ENCODE data around the gene NT5C1B.

Gene NT5C1B

DNA sequence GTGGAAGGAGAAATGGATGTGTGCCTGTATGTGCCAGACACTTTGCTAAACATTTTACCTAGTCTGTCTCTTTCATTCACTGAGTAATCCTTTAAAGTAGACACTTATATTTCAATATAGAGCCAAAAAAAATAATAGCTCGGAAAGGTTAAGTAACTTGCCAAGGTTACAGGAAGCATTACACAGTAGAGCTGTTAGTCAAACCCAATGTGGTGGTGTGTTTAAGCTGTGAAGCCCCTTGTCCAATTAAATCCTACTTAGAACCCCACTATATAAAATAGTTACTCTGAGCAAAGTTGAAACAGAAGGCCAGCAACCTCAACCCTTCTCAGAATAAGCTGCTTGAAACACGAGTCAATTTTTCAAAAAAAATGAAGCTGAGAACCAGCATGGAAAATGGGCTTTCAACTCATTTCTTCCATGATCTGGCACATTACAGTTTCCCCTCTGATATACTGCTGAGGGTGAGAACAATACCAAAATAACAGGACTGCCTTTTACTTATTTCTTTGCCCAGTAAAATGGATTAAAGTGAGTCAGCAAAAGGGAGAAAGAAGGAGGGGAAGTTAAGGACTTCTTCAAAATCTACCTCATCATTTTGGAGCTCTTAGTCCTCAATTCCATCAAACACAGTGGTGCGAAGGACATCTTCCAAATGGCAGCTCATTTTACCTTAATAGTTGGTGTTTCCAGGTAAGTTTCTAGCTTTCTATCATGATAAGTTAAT lies 36.9 kb downstream of the NT5C1B start:
- no peak overlapping the region for H3K27ac ChIP-seq (replicated peaks)
- no peak for DNase-seq (ENCODE audit: low read depth in 1 of 2, low spot score in 1 of 2)
- H3K27me3 ChIP-seq (ENCODE audit: insufficient read depth, poor library complexity, severe bottlenecking), result no peaks in the 10 kb centered on the region
- TF ChIP-seq GABPA (IDR thresholded peaks at IDR 0.05; ENCODE audit: low read depth) (no peak), SPI1 (IDR thresholded peaks at IDR 0.05; ENCODE audit: borderline replicate concordance, low read depth) (no peak; the same call in 1 of the 2 replicates), POLR2AphosphoS5 (IDR thresholded peaks at IDR 0.05; ENCODE audit: low read depth) (no peak)
- TF ChIP-seq, protein P1, sequence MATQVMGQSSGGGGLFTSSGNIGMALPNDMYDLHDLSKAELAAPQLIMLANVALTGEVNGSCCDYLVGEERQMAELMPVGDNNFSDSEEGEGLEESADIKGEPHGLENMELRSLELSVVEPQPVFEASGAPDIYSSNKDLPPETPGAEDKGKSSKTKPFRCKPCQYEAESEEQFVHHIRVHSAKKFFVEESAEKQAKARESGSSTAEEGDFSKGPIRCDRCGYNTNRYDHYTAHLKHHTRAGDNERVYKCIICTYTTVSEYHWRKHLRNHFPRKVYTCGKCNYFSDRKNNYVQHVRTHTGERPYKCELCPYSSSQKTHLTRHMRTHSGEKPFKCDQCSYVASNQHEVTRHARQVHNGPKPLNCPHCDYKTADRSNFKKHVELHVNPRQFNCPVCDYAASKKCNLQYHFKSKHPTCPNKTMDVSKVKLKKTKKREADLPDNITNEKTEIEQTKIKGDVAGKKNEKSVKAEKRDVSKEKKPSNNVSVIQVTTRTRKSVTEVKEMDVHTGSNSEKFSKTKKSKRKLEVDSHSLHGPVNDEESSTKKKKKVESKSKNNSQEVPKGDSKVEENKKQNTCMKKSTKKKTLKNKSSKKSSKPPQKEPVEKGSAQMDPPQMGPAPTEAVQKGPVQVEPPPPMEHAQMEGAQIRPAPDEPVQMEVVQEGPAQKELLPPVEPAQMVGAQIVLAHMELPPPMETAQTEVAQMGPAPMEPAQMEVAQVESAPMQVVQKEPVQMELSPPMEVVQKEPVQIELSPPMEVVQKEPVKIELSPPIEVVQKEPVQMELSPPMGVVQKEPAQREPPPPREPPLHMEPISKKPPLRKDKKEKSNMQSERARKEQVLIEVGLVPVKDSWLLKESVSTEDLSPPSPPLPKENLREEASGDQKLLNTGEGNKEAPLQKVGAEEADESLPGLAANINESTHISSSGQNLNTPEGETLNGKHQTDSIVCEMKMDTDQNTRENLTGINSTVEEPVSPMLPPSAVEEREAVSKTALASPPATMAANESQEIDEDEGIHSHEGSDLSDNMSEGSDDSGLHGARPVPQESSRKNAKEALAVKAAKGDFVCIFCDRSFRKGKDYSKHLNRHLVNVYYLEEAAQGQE (IDR thresholded peaks at IDR 0.05; ENCODE audit: insufficient replicate concordance, low read depth), result no peak
- TF ChIP-seq, protein P2, sequence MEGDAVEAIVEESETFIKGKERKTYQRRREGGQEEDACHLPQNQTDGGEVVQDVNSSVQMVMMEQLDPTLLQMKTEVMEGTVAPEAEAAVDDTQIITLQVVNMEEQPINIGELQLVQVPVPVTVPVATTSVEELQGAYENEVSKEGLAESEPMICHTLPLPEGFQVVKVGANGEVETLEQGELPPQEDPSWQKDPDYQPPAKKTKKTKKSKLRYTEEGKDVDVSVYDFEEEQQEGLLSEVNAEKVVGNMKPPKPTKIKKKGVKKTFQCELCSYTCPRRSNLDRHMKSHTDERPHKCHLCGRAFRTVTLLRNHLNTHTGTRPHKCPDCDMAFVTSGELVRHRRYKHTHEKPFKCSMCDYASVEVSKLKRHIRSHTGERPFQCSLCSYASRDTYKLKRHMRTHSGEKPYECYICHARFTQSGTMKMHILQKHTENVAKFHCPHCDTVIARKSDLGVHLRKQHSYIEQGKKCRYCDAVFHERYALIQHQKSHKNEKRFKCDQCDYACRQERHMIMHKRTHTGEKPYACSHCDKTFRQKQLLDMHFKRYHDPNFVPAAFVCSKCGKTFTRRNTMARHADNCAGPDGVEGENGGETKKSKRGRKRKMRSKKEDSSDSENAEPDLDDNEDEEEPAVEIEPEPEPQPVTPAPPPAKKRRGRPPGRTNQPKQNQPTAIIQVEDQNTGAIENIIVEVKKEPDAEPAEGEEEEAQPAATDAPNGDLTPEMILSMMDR (IDR thresholded peaks at IDR 0.05; ENCODE audit: insufficient read depth, low read length), result no peak
- no peak overlapping the region for H3K4me3 ChIP-seq (replicated peaks; ENCODE audit: insufficient read depth, low read length)

DNA sequence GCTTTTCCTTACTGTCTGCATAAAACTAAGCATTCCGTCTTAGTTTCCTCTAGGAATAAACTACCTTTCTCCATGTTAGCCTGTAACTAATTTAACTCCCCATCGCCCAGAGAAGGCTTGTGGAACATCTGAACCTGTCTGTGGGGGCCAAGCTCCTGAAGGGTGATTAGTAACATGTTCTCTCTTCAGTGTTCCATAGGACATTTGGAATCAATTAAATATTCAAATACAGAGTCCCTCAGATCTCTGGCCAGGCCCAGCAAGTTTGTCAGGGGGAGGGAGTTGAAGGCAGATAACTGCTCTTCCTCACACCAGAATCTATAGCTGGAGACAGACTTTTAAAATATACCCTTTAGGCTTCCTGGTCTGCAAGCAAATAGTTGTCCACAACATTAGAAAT lies 37.7 kb downstream of the NT5C1B start:
- no peak for TF ChIP-seq POLR2AphosphoS5 (IDR thresholded peaks at IDR 0.05; ENCODE audit: low read depth)
- TF ChIP-seq GABPA (IDR thresholded peaks at IDR 0.05; ENCODE audit: low read depth), result no peak
- TF ChIP-seq, protein P1 (IDR thresholded peaks at IDR 0.05; ENCODE audit: insufficient replicate concordance, low read depth), result no peak
- TF ChIP-seq SPI1 (IDR thresholded peaks at IDR 0.05; ENCODE audit: borderline replicate concordance, low read depth), result no peak
- TF ChIP-seq, protein P2 (IDR thresholded peaks at IDR 0.05; ENCODE audit: insufficient read depth, low read length), result no peak

DNA sequence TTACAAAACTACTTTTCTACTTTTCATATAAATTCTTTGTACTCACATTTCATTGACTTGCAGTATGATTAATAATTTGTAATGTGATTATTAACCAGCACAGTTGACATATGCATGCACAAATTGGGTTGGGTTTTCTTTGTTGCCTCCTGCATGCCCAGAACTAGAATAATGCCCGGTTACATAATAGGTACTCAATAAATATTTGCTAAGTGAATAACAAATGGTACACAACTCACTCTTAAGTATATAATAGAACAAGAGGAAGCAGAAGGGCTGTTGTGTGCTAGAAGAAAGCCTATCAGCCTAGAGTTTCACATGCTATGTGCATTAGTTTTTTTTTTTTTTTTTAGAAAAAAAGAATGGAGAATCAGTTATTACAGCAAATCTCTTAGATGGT lies 38.2 kb downstream of the NT5C1B start:
- Histone ChIP-seq H3K27ac (replicated peaks) (no peak overlapping the region), H3K27me3 (ENCODE audit: insufficient read depth, poor library complexity, severe bottlenecking) (no peaks in the 10 kb centered on the region)

More for the DNA sequence above, 37.7 kb downstream of the NT5C1B start:
- Histone ChIP-seq H3K27ac (replicated peaks) (no peak overlapping the region), H3K27me3 (ENCODE audit: insufficient read depth, poor library complexity, severe bottlenecking) (no peaks in the 10 kb centered on the region), H3K4me3 (replicated peaks; ENCODE audit: insufficient read depth, low read length) (no peak overlapping the region)
- DNase-seq (ENCODE audit: low read depth in 1 of 2, low spot score in 1 of 2), result no peak

More for the DNA sequence above, 38.2 kb downstream of the NT5C1B start:
- no peak for DNase-seq (ENCODE audit: low read depth in 1 of 2, low spot score in 1 of 2)
- H3K4me3 ChIP-seq (replicated peaks; ENCODE audit: insufficient read depth, low read length), result no peak overlapping the region
- TF ChIP-seq POLR2AphosphoS5 (IDR thresholded peaks at IDR 0.05; ENCODE audit: low read depth), result no peak
- no peak for TF ChIP-seq GABPA (IDR thresholded peaks at IDR 0.05; ENCODE audit: low read depth)
- TF ChIP-seq, protein P1 (IDR thresholded peaks at IDR 0.05; ENCODE audit: insufficient replicate concordance, low read depth), result no peak
- TF ChIP-seq, protein P2 (IDR thresholded peaks at IDR 0.05; ENCODE audit: insufficient read depth, low read length), result no peak
- TF ChIP-seq SPI1 (IDR thresholded peaks at IDR 0.05; ENCODE audit: borderline replicate concordance, low read depth), result no peak
